SK-N-SH (cell line): ENCODE measurements around the gene ALPI.

ENCODE experiments used
- FOXJ3 ChIP-seq: sonication (generic); formaldehyde crosslinking; IDR thresholded peaks from 2 replicates; pipeline ENCODE4 v1.5.1; 2020; ENCODE audit warnings: mild to moderate bottlenecking, missing genetic modification reagents
- JUND ChIP-seq: IDR thresholded peaks from 2 replicates; pipeline ENCODE4 v1.4.0; 2012
- MAX ChIP-seq: IDR thresholded peaks from 2 replicates; pipeline ENCODE4 v1.4.0; 2012; ENCODE audit warnings: low read depth
- MEF2A ChIP-seq: IDR thresholded peaks from 2 replicates; pipeline ENCODE4 v1.4.0; 2012; ENCODE audit warnings: low read depth, borderline replicate concordance
- RAD21 ChIP-seq: IDR thresholded peaks from 2 replicates; pipeline ENCODE4 v1.6.1; 2012; ENCODE audit warnings: mild to moderate bottlenecking, low read length
- TAF1 ChIP-seq: IDR thresholded peaks from 2 replicates; pipeline ENCODE4 v1.6.1; 2012; ENCODE audit warnings: low read depth, mild to moderate bottlenecking, low read length, moderate library complexity, borderline replicate concordance
- YY1 ChIP-seq: IDR thresholded peaks from 2 replicates; pipeline ENCODE4 v1.4.0; 2012; ENCODE audit warnings: low read depth, mild to moderate bottlenecking
- TF ChIP-seq, protein P1 (sequence below): fragments of 200-600 bp; sonication (generic); IDR thresholded peaks from 2 replicates; pipeline ENCODE4 v1.6.1; 2017; ENCODE audit warnings: antibody characterized with exemption, mild to moderate bottlenecking, moderate library complexity

DNA sequence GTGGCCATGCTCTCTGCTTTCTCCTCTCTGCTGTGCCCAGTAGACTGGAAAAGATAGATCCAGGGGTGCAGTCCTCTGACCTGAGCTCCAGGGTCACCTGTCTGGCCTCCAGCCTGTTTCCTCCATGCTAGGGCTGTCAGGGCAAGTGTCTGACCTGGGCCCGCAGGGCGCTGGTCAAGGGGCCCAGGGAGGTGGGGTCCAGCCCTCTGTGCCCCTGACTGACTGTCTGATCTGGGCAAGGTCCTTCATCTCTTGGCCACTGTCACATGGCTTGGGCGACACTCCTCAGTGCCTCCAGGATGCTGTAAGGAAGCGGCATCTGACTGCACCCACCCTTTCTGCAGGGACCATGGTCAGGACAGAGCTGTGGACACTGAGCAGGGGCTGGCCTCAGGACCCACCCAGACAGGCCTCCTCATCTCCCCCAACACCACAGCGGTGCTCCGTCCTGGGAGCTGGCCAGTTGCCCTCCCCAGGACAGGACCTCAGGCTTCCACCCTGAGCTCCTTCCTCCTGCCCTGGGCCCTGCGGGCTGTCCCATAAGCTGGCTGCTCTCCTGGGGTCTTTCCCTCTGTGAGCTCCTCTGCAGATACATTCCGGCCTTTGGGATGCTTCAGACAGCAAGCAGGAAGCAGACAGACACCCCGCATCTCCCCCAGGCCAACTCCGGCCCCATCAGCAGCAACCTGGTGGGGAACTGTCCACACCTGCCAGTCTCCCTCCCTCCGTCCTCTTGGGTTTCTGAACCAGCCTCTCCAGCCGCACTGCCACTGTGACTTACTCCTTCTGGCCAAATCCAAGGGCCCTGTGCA, 21.2 kb upstream of the ALPI start:
- TF ChIP-seq RAD21 (no peak), MEF2A (no peak), JUND (no peak), FOXJ3 (CRISPR knock-in tag) (no peak), MAX (no peak), YY1 (no peak), TAF1 (no peak)
- TF ChIP-seq, protein P1, sequence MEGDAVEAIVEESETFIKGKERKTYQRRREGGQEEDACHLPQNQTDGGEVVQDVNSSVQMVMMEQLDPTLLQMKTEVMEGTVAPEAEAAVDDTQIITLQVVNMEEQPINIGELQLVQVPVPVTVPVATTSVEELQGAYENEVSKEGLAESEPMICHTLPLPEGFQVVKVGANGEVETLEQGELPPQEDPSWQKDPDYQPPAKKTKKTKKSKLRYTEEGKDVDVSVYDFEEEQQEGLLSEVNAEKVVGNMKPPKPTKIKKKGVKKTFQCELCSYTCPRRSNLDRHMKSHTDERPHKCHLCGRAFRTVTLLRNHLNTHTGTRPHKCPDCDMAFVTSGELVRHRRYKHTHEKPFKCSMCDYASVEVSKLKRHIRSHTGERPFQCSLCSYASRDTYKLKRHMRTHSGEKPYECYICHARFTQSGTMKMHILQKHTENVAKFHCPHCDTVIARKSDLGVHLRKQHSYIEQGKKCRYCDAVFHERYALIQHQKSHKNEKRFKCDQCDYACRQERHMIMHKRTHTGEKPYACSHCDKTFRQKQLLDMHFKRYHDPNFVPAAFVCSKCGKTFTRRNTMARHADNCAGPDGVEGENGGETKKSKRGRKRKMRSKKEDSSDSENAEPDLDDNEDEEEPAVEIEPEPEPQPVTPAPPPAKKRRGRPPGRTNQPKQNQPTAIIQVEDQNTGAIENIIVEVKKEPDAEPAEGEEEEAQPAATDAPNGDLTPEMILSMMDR: no peak
